ENCODE data around the gene LASP1. TPM values are rescaled to one million over a fixed set of nuclear protein-coding genes. Genes with fewer than 3 reads are reported as not detected.

The LASP1 gene
- total RNA-seq, 1 experiment from 2014 or later = 106 TPM

DNA sequence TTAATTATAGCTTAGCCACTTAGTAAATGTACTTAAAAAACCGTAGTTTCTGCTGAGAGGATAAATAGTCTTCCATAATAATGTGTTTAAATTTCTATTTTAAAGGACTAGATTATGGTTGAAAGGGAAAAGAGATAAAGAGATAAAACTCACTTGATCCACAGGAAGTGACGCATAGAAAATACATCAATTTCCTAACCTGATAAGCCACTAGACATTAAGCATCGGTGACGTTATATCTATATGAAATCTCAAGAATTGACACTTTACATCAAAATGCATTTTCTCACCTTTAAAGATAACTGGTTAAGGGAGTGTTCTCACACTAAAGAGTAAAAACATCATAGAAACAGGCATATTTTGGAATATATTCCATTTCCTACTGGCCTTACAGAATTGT lies 91.6 kb downstream of the LASP1 start:
- CTCF ChIA-PET = no interaction called here
- no peak overlapping the region for H3K4me2 ChIP-seq (ENCODE audit: low read length)
- H4K20me1 ChIP-seq (ENCODE audit: low read length) = no peaks in the 10 kb centered on the region
- no peaks in the 10 kb centered on the region for H3F3A ChIP-seq (ENCODE audit: low read length, unreplicated experiment)
- no peaks in the 10 kb centered on the region for H3K9me3 ChIP-seq (ENCODE audit: low read length)
- H3K9me2 ChIP-seq (replicated peaks; ENCODE audit: low read length) = no peaks in the 10 kb centered on the region
- POLR2A ChIA-PET (ENCODE audit: unreplicated experiment) = no interaction called here
- H3K27me3 ChIP-seq (ENCODE audit: low read length) = no peaks in the 10 kb centered on the region
- no peak overlapping the region for H3K9ac ChIP-seq (ENCODE audit: low read length)
- no peaks in the 10 kb centered on the region for H3K79me2 ChIP-seq (ENCODE audit: low read length)
- no peak overlapping the region for H2AFZ ChIP-seq (ENCODE audit: low read length)
- no peak overlapping the region for H3K27ac ChIP-seq (ENCODE audit: low read length)
- TF ChIP-seq EZH2phosphoT487 (IDR thresholded peaks at IDR 0.05; ENCODE audit: borderline replicate concordance, low read length) (no peak), EZH2 (IDR thresholded peaks at IDR 0.05; ENCODE audit: low read length, unreplicated experiment) (no peak)
- TF ChIP-seq, protein P1, sequence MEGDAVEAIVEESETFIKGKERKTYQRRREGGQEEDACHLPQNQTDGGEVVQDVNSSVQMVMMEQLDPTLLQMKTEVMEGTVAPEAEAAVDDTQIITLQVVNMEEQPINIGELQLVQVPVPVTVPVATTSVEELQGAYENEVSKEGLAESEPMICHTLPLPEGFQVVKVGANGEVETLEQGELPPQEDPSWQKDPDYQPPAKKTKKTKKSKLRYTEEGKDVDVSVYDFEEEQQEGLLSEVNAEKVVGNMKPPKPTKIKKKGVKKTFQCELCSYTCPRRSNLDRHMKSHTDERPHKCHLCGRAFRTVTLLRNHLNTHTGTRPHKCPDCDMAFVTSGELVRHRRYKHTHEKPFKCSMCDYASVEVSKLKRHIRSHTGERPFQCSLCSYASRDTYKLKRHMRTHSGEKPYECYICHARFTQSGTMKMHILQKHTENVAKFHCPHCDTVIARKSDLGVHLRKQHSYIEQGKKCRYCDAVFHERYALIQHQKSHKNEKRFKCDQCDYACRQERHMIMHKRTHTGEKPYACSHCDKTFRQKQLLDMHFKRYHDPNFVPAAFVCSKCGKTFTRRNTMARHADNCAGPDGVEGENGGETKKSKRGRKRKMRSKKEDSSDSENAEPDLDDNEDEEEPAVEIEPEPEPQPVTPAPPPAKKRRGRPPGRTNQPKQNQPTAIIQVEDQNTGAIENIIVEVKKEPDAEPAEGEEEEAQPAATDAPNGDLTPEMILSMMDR (conservative IDR thresholded peaks at IDR 0.05; ENCODE audit: low read depth, low read length) = no peak
- intact Hi-C loops (cut with micrococcal nuclease) = no loop called here
- ATAC-seq (no peak), DNase-seq (no peak)
- BruUV-seq (replicated peaks) = no TSS peak
- H3K4me1 ChIP-seq (ENCODE audit: insufficient read depth, low read length) = no peaks in the 10 kb centered on the region; the same call in 1 of the 2 replicates
- no peaks in the 10 kb centered on the region for H3K36me3 ChIP-seq (ENCODE audit: low read depth, low read length)
- no peak overlapping the region for H3K4me3 ChIP-seq (ENCODE audit: low read length)

DNA sequence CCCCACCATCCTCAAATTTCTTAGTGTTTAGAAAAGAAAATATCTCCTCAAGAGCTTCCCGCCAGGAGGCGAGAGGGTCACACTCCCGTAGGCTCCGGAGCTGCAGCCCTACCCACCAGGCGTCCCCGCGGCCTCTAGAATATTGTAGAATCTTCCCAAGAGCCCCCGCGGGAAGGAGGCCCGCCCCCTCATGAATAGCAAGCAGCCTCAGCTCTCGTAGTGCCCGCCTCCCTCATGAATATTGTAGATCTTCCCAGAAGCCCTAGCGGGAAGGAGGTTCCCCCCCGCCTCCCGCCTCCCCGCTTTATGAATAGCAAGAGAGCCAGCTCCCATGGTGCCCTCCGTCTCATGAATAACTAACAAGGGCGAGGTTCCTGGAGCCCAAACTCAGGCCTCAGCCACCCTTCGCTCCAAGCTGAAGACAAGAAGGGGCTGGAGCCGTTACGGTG lies 97.5 kb downstream of the LASP1 start, which contains the start of gene FBXO47:
Gene FBXO47 (minus strand): TSS at position 114 of the 449 bp plus-strand sequence. CDS start 4,378 bp downstream, outside the sequence.
- POLR2A ChIA-PET (ENCODE audit: unreplicated experiment) = no interaction called here
- BruUV-seq (replicated peaks) = no TSS peak

DNA sequence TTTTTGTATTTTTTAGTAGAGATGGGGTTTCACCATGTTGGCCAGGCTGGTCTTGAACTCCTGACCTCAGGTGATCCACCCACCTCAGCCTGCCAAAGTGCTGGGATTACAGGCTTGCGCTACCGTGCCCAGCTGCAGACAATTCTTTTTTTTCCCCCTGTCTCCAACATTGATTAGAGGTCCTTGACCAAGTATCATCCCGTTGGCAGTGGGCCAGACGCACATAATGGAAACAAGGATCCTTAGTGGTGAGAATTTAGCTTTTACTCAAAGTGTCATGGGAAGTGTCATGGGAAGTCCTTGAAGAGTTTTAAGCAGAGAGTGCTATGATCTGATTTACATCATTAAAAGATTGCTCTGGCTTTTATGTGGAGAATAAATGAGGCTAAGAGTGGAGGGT lies 99.4 kb downstream of the LASP1 start:
- Histone ChIP-seq H3K9me2 (replicated peaks; ENCODE audit: low read length) (no peaks in the 10 kb centered on the region), H4K20me1 (ENCODE audit: low read length) (no peaks in the 10 kb centered on the region), H3K27ac (ENCODE audit: low read length) (no peak overlapping the region), H3K4me1 (ENCODE audit: insufficient read depth, low read length) (no peaks in the 10 kb centered on the region), H3K9me3 (ENCODE audit: low read length) (no peaks in the 10 kb centered on the region), H3K4me3 (ENCODE audit: low read length) (no peak overlapping the region), H3K4me2 (ENCODE audit: low read length) (no peak overlapping the region), H3K27me3 (ENCODE audit: low read length) (no peaks in the 10 kb centered on the region), H3K79me2 (ENCODE audit: low read length) (no peaks in the 10 kb centered on the region), H2AFZ (ENCODE audit: low read length) (no peak overlapping the region), H3F3A (ENCODE audit: low read length, unreplicated experiment) (no peaks in the 10 kb centered on the region), H3K9ac (ENCODE audit: low read length) (no peak overlapping the region), H3K36me3 (ENCODE audit: low read depth, low read length) (no peaks in the 10 kb centered on the region)
- TF ChIP-seq EZH2 (IDR thresholded peaks at IDR 0.05; ENCODE audit: low read length, unreplicated experiment) (no peak), EZH2phosphoT487 (IDR thresholded peaks at IDR 0.05; ENCODE audit: borderline replicate concordance, low read length) (no peak)
- TF ChIP-seq, protein P1 (conservative IDR thresholded peaks at IDR 0.05; ENCODE audit: low read depth, low read length) = no peak
- DNase-seq (no peak), ATAC-seq (no peak)
- ChIA-PET POLR2A (ENCODE audit: unreplicated experiment) (no interaction called here), CTCF (no interaction called here)
- intact Hi-C loops (cut with micrococcal nuclease) = no loop called here
- no TSS peak for BruUV-seq (replicated peaks)

More for the DNA sequence above, 97.5 kb downstream of the LASP1 start, which contains the start of gene FBXO47:
- Histone ChIP-seq H3K4me1 (ENCODE audit: insufficient read depth, low read length) (no peaks in the 10 kb centered on the region), H4K20me1 (ENCODE audit: low read length) (no peaks in the 10 kb centered on the region), H3K79me2 (ENCODE audit: low read length) (no peaks in the 10 kb centered on the region), H3K27ac (ENCODE audit: low read length) (no peak within 1 kb of the TSS), H3K9me2 (replicated peaks; ENCODE audit: low read length) (no peaks in the 10 kb centered on the region), H3K36me3 (ENCODE audit: low read depth, low read length) (no peaks in the 10 kb centered on the region), H3K4me2 (ENCODE audit: low read length) (no peak within 1 kb of the TSS), H3F3A (ENCODE audit: low read length, unreplicated experiment) (no peaks in the 10 kb centered on the region), H3K4me3 (ENCODE audit: low read length) (no peak within 1 kb of the TSS), H2AFZ (ENCODE audit: low read length) (no peak within 1 kb of the TSS), H3K9ac (ENCODE audit: low read length) (no peak within 1 kb of the TSS), H3K9me3 (ENCODE audit: low read length) (no peaks in the 10 kb centered on the region), H3K27me3 (ENCODE audit: low read length) (no peaks in the 10 kb centered on the region)
- intact Hi-C loops (cut with micrococcal nuclease) = no loop called here
- no peak for ATAC-seq
- no peak for TF ChIP-seq EZH2phosphoT487 (IDR thresholded peaks at IDR 0.05; ENCODE audit: borderline replicate concordance, low read length)
- TF ChIP-seq, protein P1 (conservative IDR thresholded peaks at IDR 0.05; ENCODE audit: low read depth, low read length) = no peak
- no peak for TF ChIP-seq EZH2 (IDR thresholded peaks at IDR 0.05; ENCODE audit: low read length, unreplicated experiment)
- CTCF ChIA-PET = no interaction called here
- no peak for DNase-seq
